ENCODE results near the gene PPP2R5C. TPM values are rescaled to one million over a fixed set of nuclear protein-coding genes. Genes with fewer than 3 reads are reported as not detected.

Gene PPP2R5C
- total RNA-seq, 1 experiment from 2014 or later, result 93.0 TPM

GRCh38 chr14:101796479-101796878 lies 35.0 kb downstream of the PPP2R5C start:
- no peak overlapping the region for H2BK5ac ChIP-seq (ENCODE audit: insufficient read length, low read length)
- H2BK12ac ChIP-seq (ENCODE audit: insufficient read length, low read depth, low read length), result no peak overlapping the region
- no peak overlapping the region for H2BK120ac ChIP-seq (ENCODE audit: low read depth, low read length, poor library complexity, severe bottlenecking)
- H4K5ac ChIP-seq (ENCODE audit: insufficient read length, low read depth, low read length), result no peak overlapping the region
- TF ChIP-seq, protein P1, sequence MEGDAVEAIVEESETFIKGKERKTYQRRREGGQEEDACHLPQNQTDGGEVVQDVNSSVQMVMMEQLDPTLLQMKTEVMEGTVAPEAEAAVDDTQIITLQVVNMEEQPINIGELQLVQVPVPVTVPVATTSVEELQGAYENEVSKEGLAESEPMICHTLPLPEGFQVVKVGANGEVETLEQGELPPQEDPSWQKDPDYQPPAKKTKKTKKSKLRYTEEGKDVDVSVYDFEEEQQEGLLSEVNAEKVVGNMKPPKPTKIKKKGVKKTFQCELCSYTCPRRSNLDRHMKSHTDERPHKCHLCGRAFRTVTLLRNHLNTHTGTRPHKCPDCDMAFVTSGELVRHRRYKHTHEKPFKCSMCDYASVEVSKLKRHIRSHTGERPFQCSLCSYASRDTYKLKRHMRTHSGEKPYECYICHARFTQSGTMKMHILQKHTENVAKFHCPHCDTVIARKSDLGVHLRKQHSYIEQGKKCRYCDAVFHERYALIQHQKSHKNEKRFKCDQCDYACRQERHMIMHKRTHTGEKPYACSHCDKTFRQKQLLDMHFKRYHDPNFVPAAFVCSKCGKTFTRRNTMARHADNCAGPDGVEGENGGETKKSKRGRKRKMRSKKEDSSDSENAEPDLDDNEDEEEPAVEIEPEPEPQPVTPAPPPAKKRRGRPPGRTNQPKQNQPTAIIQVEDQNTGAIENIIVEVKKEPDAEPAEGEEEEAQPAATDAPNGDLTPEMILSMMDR (conservative IDR thresholded peaks at IDR 0.05), result no peak
- H3K9ac ChIP-seq (ENCODE audit: extremely low read depth, insufficient read length, low read length), result no peak overlapping the region
- no peak overlapping the region for H3K56ac ChIP-seq (ENCODE audit: insufficient read length, low read depth, low read length)
- H3K23me2 ChIP-seq (ENCODE audit: insufficient read length, low read depth, low read length, poor library complexity, severe bottlenecking), result no peaks in the 10 kb centered on the region
- Mint-ChIP-seq H3K9me3 (no peaks in the 10 kb centered on the region), H3K4me3 (no peak overlapping the region), H3K4me1 (no peaks in the 10 kb centered on the region), H3K27ac (no peak overlapping the region), H3K27me3 (ENCODE audit: low read depth) (no peaks in the 10 kb centered on the region; the same call in none of the 2 replicates), H3K36me3 (ENCODE audit: insufficient read depth in 1 of 3, low read depth in 3 of 3) (no peaks in the 10 kb centered on the region)
- H3K4ac ChIP-seq (ENCODE audit: low read depth, low read length), result no peak overlapping the region
- H3K4me1 ChIP-seq (ENCODE audit: insufficient read depth, low read length), result no peaks in the 10 kb centered on the region
- WGBS (ENCODE audit: extremely low coverage, insufficient read length, low lambda C conversion rate), result no CpG with 5 or more reads among the region's 10 CpGs
- no peak overlapping the region for H4K91ac ChIP-seq (ENCODE audit: insufficient read length, low read depth, low read length)
- no peaks in the 10 kb centered on the region for H3K27me3 ChIP-seq (ENCODE audit: insufficient read depth, low read length)
- no peak overlapping the region for H3T11ph ChIP-seq (ENCODE audit: low read length)
- H3K23ac ChIP-seq (ENCODE audit: insufficient read length, low read depth, low read length), result no peak overlapping the region
- no peak overlapping the region for H4K8ac ChIP-seq (replicated peaks; ENCODE audit: insufficient read length, low read depth, low read length)
- no peak overlapping the region for H2AK5ac ChIP-seq (ENCODE audit: insufficient read length, low read length)
- no peak overlapping the region; the same call in 1 of the 2 replicates for H3K14ac ChIP-seq (ENCODE audit: insufficient read depth, low read length)
- no peak overlapping the region for H3K18ac ChIP-seq (ENCODE audit: insufficient read length, low read depth, low read length)
- H3K79me1 ChIP-seq (ENCODE audit: insufficient read depth, low read depth, low read length, poor library complexity, severe bottlenecking), result no peaks in the 10 kb centered on the region
- no peak overlapping the region for H3K4me2 ChIP-seq (ENCODE audit: insufficient read depth, insufficient read length, low read length)
- no peak overlapping the region for H2BK15ac ChIP-seq (ENCODE audit: low read depth, low read length)
- DNase-seq, result no peak
- no peak overlapping the region for H2BK20ac ChIP-seq (ENCODE audit: low read depth, low read length, poor library complexity, severe bottlenecking)
- H3K9me3 ChIP-seq (ENCODE audit: control insufficient read depth, low read depth, low read length), result no peaks in the 10 kb centered on the region
- H3K79me2 ChIP-seq (ENCODE audit: insufficient read depth, low read length), result no peaks in the 10 kb centered on the region
- no peak overlapping the region for H3K27ac ChIP-seq (ENCODE audit: insufficient read length, low read depth, low read length)
- H4K20me1 ChIP-seq (ENCODE audit: control insufficient read depth, insufficient read depth, insufficient read length), result no peaks in the 10 kb centered on the region
- H2AFZ ChIP-seq (ENCODE audit: low read length), result no peak overlapping the region
